Activated CD4-positive, alpha-beta T cell treated with anti-CD3 and anti-CD28 coated beads for 48 hours (primary cell): ENCODE results near the gene NAXD.
"Not testable (repeated sequence)": the region's sequence is repeated elsewhere in the genome, so short reads cannot be mapped to it uniquely, and the experiment has no call there.

Source experiments
- DNase-seq: peaks from one replicate; pipeline ENCODE4 v3.0.0-alpha.2; 2020

Gene NAXD

GRCh38 chr13:110628952-110629701 lies 13.8 kb downstream of the NAXD start:
- no peak for DNase-seq

GRCh38 chr13:110629735-110630134 lies 14.4 kb downstream of the NAXD start:
- DNase-seq, result peak; percentile 36

GRCh38 chr13:110630566-110631119 lies 15.3 kb downstream of the NAXD start:
- DNase-seq, result no peak

- DNase-seq, result not testable (repeated sequence)
These were observed 16.9 kb downstream of the NAXD start for GRCh38 chr13:110632255-110632654.

GRCh38 chr13:110633776-110634175 lies 18.4 kb downstream of the NAXD start:
- no peak for DNase-seq

- no peak for DNase-seq
These were observed 19.2 kb downstream of the NAXD start for GRCh38 chr13:110634558-110634957.

GRCh38 chr13:110635405-110636002 lies 20.2 kb downstream of the NAXD start:
- DNase-seq, result no peak

GRCh38 chr13:110636053-110636475 lies 20.7 kb downstream of the NAXD start:
- no peak for DNase-seq

GRCh38 chr13:110636701-110637201 lies 21.4 kb downstream of the NAXD start:
- DNase-seq, result no peak

- no peak for DNase-seq
These were observed 21.9 kb downstream of the NAXD start for GRCh38 chr13:110637275-110637674.

- DNase-seq, result no peak
These were observed 22.4 kb downstream of the NAXD start for GRCh38 chr13:110637747-110638146.

- no peak for DNase-seq
These were observed 22.9 kb downstream of the NAXD start for GRCh38 chr13:110638257-110638656.

- DNase-seq, result no peak
These were observed 23.8 kb downstream of the NAXD start for GRCh38 chr13:110638814-110639806.

- DNase-seq, result no peak
These were observed 24.6 kb downstream of the NAXD start for GRCh38 chr13:110639935-110640334.

- no peak for DNase-seq
These were observed 25.3 kb downstream of the NAXD start for GRCh38 chr13:110640591-110641029.

- DNase-seq, result no peak
These were observed 26.0 kb downstream of the NAXD start for GRCh38 chr13:110641055-110642015.

GRCh38 chr13:110642291-110642981 lies 27.1 kb downstream of the NAXD start:
- DNase-seq, result no peak

GRCh38 chr13:110643324-110643723 lies 28.0 kb downstream of the NAXD start:
- no peak for DNase-seq

GRCh38 chr13:110643768-110644421 lies 28.6 kb downstream of the NAXD start:
- no peak for DNase-seq

- peak; percentile 51 for DNase-seq
These were observed 29.7 kb downstream of the NAXD start for GRCh38 chr13:110644892-110645521.
